GM12878 (cell line): ENCODE results near the gene CTNNA1. TPM values are rescaled to one million over a fixed set of nuclear protein-coding genes. Genes with fewer than 3 reads are reported as not detected.

ENCODE experiments used
- ATAC-seq: fragments of 200-7000 bp; cut with Tn5 transposase; 3 replicates; pipeline ENCODE4 v1.9.1; 2020; ENCODE audit warnings: mild to moderate bottlenecking, moderate library complexity
- BruUV-seq: library from RNA; stranded (reverse); fragments of 400-500 nt; replicated peaks from 2 replicates; lab custom pipeline; 2021; lab: Mats Ljungman, UMichigan
- CTCF ChIA-PET: fragments of 300-600 bp; sonication (Branson Sonifier 250); formaldehyde crosslinking; extraction: SDS; loops from one replicate; lab custom pipeline; 2021; ENCODE audit warnings: inconsistent platforms; lab: Yijun Ruan, JAX
- POLR2A ChIA-PET: fragments of 350-600 bp; formaldehyde crosslinking; extraction: SDS; loops from one replicate; lab custom pipeline; 2021; ENCODE audit warnings: inconsistent platforms; lab: Charles Lee
- RAD21 ChIA-PET: fragments of 300-600 bp; sonication (Branson Sonifier 250); formaldehyde crosslinking; loops from one replicate; lab custom pipeline; 2023; ENCODE audit warnings: antibody characterized with exemption; ENCODE audit not compliant: unreplicated experiment; lab: Charles Lee
- SMC1A ChIA-PET: fragments of 300-600 bp; sonication (Branson Sonifier 250); formaldehyde crosslinking; loops from one replicate; lab custom pipeline; 2023; ENCODE audit not compliant: unreplicated experiment, uncharacterized antibody; lab: Charles Lee
- DNase-seq: peaks from one replicate; pipeline ENCODE4 v3.0.0-alpha.2; 2011; ENCODE audit warnings: low read depth, low spot score
- FAIRE-seq: peaks from 3 replicates; lab custom pipeline; 2011; peaks lifted over from hg19 to GRCh38; lab: Jason Lieb, UNC
- H2AFZ ChIP-seq: 2 replicates; pipeline ENCODE4 v1.6.0; 2011; ENCODE audit warnings: low read depth, low read length, control low read depth; ENCODE audit not compliant: control insufficient read depth
- H3K27ac ChIP-seq: 2 replicates; pipeline ENCODE4 v1.5.1; 2011; ENCODE audit warnings: control low read depth; ENCODE audit not compliant: control insufficient read depth, insufficient read depth
- H3K27me3 ChIP-seq, 2 experiments: replicated peaks in 1 of 2; 2 replicates each; pipeline versions ENCODE4 v1.6.0 to v1.6.1; 2011; ENCODE audit warnings: low read length in 1 of 2; ENCODE audit not compliant: control insufficient read depth in 2 of 2, insufficient read depth in 2 of 2
- H3K36me3 ChIP-seq, 2 experiments: 2 replicates each; pipeline ENCODE4 v1.5.1; 2011; ENCODE audit warnings: low read length in 1 of 2; ENCODE audit not compliant: control insufficient read depth in 2 of 2, insufficient read depth in 2 of 2
- H3K4me1 ChIP-seq: 2 replicates; pipeline ENCODE4 v1.6.1; 2011; ENCODE audit warnings: mild to moderate bottlenecking, low read length, moderate library complexity, mixed read lengths; ENCODE audit not compliant: control insufficient read depth, insufficient read depth
- H3K4me2 ChIP-seq: 2 replicates; pipeline ENCODE4 v1.6.0; 2011; ENCODE audit warnings: control low read depth; ENCODE audit not compliant: control insufficient read depth, insufficient read depth
- H3K4me3 ChIP-seq: fragments of 200-600 bp; sonication (generic); 2 replicates; pipeline ENCODE4 v1.5.1; 2016
- H3K79me2 ChIP-seq: 2 replicates; pipeline ENCODE4 v1.6.0; 2011; ENCODE audit warnings: low read length; ENCODE audit not compliant: control insufficient read depth, insufficient read depth
- H3K9ac ChIP-seq: 2 replicates; pipeline ENCODE4 v1.8.0; 2011; ENCODE audit warnings: low read length, control low read depth, mixed read lengths; ENCODE audit not compliant: control insufficient read depth, insufficient read depth
- H3K9me3 ChIP-seq: replicated peaks from 3 replicates; pipeline ENCODE4 v1.5.1; 2011; ENCODE audit warnings: mild to moderate bottlenecking, low read length; ENCODE audit not compliant: control insufficient read depth, insufficient read depth
- H4K20me1 ChIP-seq: 2 replicates; pipeline ENCODE4 v1.6.0; 2011; ENCODE audit not compliant: control insufficient read depth, insufficient read depth
- ATF2 ChIP-seq: IDR thresholded peaks from 2 replicates; pipeline ENCODE4 v1.6.1; 2012; ENCODE audit warnings: low read length, inconsistent platforms
- ATF7 ChIP-seq: fragments of 450-650 bp; IDR thresholded peaks from 2 replicates; pipeline ENCODE4 v1.6.1; 2016; ENCODE audit warnings: low read depth, mild to moderate bottlenecking
- CHD1 ChIP-seq: IDR thresholded peaks from 2 replicates; pipeline ENCODE4 v1.6.1; 2012; ENCODE audit warnings: low read depth, low read length, improper control_type of control experiment
- HCFC1 ChIP-seq: fragments of 150-350 bp; IDR thresholded peaks from 2 replicates; pipeline ENCODE4 v1.6.1; 2014; ENCODE audit warnings: low read length
- NR2F1 ChIP-seq: fragments of 450-650 bp; conservative IDR thresholded peaks from 2 replicates; pipeline ENCODE4 v1.6.1; 2017; ENCODE audit warnings: mild to moderate bottlenecking
- RAD51 ChIP-seq: fragments of 450-650 bp; IDR thresholded peaks from 2 replicates; pipeline ENCODE4 v1.6.1; 2016; ENCODE audit warnings: moderate library complexity, mild to moderate bottlenecking, inconsistent platforms
- RBBP5 ChIP-seq: fragments of 200-600 bp; sonication (generic); conservative IDR thresholded peaks from 2 replicates; pipeline ENCODE4 v1.6.1; 2016
- SMC3 ChIP-seq: IDR thresholded peaks from 2 replicates; pipeline ENCODE4 v1.6.1; 2011; ENCODE audit warnings: low read length, improper control_type of control experiment, borderline replicate concordance
- SREBF1 ChIP-seq: IDR thresholded peaks from 2 replicates; pipeline ENCODE4 v1.6.1; 2012; ENCODE audit warnings: mild to moderate bottlenecking, low read length
- STAT3 ChIP-seq: IDR thresholded peaks from 2 replicates; pipeline ENCODE4 v1.6.1; 2011; ENCODE audit warnings: low read depth, low read length, improper control_type of control experiment
- TBL1XR1 ChIP-seq: IDR thresholded peaks from 2 replicates; pipeline ENCODE4 v1.6.1; 2012; ENCODE audit warnings: low read depth, low read length, improper control_type of control experiment
- WGBS: methylation state at CpG from one replicate; pipeline ENCODE4 v1.1.6; 2016; ENCODE audit warnings: low lambda C conversion rate; ENCODE audit not compliant: insufficient replicate concordance, insufficient coverage; ENCODE audit errors: missing lambda C conversion rate; 5-methylcytosine and 5-hydroxymethylcytosine counted together
- in situ Hi-C: fragments of 300-500 bp; cut with MboI; formaldehyde crosslinking; loops from 9 replicates; pipeline ENCODE4 v1.14.3; 2018; ENCODE audit warnings: mixed read lengths
- intact Hi-C: fragments of 100-400 bp; cut with micrococcal nuclease; formaldehyde crosslinking; loops from one replicate; pipeline ENCODE4 v1.14.2; 2022; ENCODE audit not compliant: unreplicated experiment
- polyA plus RNA-seq, 11 experiments: library from polyadenylated mRNA; depleted of rRNA in 4 of 11; unstranded in 6 of 11; stranded (reverse) in 5 of 11; fragments of >200 nt; fragmentation: Nextera tagmentation in 4 of 11; fragmentation: Illumina TruSeq in 1 of 11; extraction: Ambion mirVana in 4 of 11; extraction: Trizol in 1 of 11; gene quantifications; 1 replicate in 1 of 11; 2 replicates in 10 of 11; pipeline versions ENCODE4 v1.2.1 to v1.2.3, GENCODE V29; 2011 to 2016; ENCODE audit warnings: inconsistent platforms in 2 of 11, missing spikeins in 2 of 11, low read depth in 1 of 11
- total RNA-seq, 4 experiments: library from RNA; depleted of rRNA in 3 of 4; stranded (reverse); fragments of >200 nt in 3 of 4; fragmentation: Illumina TruSeq in 1 of 4; extraction: Trizol in 1 of 4; gene quantifications; 2 replicates each; pipeline versions ENCODE4 v1.2.1 to v1.2.3, GENCODE V29; 2013 to 2021
- TF ChIP-seq, protein P1 (sequence below): fragments of 450-650 bp; IDR thresholded peaks from 2 replicates; pipeline ENCODE4 v1.6.1; 2017; ENCODE audit warnings: antibody characterized with exemption, mild to moderate bottlenecking, moderate library complexity
- TF ChIP-seq, protein P2 (sequence below): fragments of 450-650 bp; IDR thresholded peaks from 2 replicates; pipeline ENCODE4 v1.6.1; 2016; ENCODE audit warnings: mild to moderate bottlenecking, moderate library complexity, borderline replicate concordance
- TF ChIP-seq, protein P3 (sequence below): fragments of 450-650 bp; IDR thresholded peaks from 2 replicates; pipeline ENCODE4 v1.6.1; 2016; ENCODE audit warnings: mild to moderate bottlenecking
- TF ChIP-seq, protein P4 (sequence below): fragments of 450-650 bp; IDR thresholded peaks from 2 replicates; pipeline ENCODE4 v1.6.1; 2016; ENCODE audit warnings: mild to moderate bottlenecking

CTNNA1 gene
- total and polyA plus RNA-seq, 10 of the 15 experiments (the other 5 are each of a cell fraction or from before 2014, with no cell fraction given), result 32.6 to 104 (median 57.7) TPM

- in situ Hi-C loops, result no loop called here
- POLR2A ChIA-PET, result no interaction called here
- TF ChIP-seq TBL1XR1, result no peak
- TF ChIP-seq ATF2, result no peak
- no peak for TF ChIP-seq STAT3
- no peak for TF ChIP-seq RBBP5
- TF ChIP-seq, protein P1, sequence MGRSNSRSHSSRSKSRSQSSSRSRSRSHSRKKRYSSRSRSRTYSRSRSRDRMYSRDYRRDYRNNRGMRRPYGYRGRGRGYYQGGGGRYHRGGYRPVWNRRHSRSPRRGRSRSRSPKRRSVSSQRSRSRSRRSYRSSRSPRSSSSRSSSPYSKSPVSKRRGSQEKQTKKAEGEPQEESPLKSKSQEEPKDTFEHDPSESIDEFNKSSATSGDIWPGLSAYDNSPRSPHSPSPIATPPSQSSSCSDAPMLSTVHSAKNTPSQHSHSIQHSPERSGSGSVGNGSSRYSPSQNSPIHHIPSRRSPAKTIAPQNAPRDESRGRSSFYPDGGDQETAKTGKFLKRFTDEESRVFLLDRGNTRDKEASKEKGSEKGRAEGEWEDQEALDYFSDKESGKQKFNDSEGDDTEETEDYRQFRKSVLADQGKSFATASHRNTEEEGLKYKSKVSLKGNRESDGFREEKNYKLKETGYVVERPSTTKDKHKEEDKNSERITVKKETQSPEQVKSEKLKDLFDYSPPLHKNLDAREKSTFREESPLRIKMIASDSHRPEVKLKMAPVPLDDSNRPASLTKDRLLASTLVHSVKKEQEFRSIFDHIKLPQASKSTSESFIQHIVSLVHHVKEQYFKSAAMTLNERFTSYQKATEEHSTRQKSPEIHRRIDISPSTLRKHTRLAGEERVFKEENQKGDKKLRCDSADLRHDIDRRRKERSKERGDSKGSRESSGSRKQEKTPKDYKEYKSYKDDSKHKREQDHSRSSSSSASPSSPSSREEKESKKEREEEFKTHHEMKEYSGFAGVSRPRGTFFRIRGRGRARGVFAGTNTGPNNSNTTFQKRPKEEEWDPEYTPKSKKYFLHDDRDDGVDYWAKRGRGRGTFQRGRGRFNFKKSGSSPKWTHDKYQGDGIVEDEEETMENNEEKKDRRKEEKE, result no peak
- no peak for TF ChIP-seq SREBF1
- TF ChIP-seq ATF7, result no peak
- TF ChIP-seq NR2F1, result no peak
- TF ChIP-seq SMC3, result no peak
- no peak for TF ChIP-seq RAD51
- TF ChIP-seq, protein P2, sequence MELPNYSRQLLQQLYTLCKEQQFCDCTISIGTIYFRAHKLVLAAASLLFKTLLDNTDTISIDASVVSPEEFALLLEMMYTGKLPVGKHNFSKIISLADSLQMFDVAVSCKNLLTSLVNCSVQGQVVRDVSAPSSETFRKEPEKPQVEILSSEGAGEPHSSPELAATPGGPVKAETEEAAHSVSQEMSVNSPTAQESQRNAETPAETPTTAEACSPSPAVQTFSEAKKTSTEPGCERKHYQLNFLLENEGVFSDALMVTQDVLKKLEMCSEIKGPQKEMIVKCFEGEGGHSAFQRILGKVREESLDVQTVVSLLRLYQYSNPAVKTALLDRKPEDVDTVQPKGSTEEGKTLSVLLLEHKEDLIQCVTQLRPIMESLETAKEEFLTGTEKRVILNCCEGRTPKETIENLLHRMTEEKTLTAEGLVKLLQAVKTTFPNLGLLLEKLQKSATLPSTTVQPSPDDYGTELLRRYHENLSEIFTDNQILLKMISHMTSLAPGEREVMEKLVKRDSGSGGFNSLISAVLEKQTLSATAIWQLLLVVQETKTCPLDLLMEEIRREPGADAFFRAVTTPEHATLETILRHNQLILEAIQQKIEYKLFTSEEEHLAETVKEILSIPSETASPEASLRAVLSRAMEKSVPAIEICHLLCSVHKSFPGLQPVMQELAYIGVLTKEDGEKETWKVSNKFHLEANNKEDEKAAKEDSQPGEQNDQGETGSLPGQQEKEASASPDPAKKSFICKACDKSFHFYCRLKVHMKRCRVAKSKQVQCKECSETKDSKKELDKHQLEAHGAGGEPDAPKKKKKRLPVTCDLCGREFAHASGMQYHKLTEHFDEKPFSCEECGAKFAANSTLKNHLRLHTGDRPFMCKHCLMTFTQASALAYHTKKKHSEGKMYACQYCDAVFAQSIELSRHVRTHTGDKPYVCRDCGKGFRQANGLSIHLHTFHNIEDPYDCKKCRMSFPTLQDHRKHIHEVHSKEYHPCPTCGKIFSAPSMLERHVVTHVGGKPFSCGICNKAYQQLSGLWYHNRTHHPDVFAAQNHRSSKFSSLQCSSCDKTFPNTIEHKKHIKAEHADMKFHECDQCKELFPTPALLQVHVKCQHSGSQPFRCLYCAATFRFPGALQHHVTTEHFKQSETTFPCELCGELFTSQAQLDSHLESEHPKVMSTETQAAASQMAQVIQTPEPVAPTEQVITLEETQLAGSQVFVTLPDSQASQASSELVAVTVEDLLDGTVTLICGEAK, result no peak
- TF ChIP-seq, protein P3, sequence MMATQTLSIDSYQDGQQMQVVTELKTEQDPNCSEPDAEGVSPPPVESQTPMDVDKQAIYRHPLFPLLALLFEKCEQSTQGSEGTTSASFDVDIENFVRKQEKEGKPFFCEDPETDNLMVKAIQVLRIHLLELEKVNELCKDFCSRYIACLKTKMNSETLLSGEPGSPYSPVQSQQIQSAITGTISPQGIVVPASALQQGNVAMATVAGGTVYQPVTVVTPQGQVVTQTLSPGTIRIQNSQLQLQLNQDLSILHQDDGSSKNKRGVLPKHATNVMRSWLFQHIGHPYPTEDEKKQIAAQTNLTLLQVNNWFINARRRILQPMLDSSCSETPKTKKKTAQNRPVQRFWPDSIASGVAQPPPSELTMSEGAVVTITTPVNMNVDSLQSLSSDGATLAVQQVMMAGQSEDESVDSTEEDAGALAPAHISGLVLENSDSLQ, result no peak
- no peak for TF ChIP-seq HCFC1
- TF ChIP-seq, protein P4, sequence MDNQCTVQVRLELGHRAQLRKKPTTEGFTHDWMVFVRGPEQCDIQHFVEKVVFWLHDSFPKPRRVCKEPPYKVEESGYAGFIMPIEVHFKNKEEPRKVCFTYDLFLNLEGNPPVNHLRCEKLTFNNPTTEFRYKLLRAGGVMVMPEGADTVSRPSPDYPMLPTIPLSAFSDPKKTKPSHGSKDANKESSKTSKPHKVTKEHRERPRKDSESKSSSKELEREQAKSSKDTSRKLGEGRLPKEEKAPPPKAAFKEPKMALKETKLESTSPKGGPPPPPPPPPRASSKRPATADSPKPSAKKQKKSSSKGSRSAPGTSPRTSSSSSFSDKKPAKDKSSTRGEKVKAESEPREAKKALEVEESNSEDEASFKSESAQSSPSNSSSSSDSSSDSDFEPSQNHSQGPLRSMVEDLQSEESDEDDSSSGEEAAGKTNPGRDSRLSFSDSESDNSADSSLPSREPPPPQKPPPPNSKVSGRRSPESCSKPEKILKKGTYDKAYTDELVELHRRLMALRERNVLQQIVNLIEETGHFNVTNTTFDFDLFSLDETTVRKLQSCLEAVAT, result no peak
- TF ChIP-seq CHD1, result no peak
Observed at GRCh38 chr5:138929571-138929955, 176.3 kb downstream of the CTNNA1 start.

More at GRCh38 chr5:138929571-138929955, 176.3 kb downstream of the CTNNA1 start:
- ChIA-PET RAD21 (no interaction called here), SMC1A (no interaction called here), CTCF (interaction anchor here (0.6 kb wide), 1 partner anchor 32 kb away, joined by 3 read pairs; no protein-coding TSS in a partner anchor)
- peaks cover 27 to 30% of the 10 kb centered on the region in 2 experiments for H3K36me3 ChIP-seq
- H3K4me2 ChIP-seq, result no peak overlapping the region
- H3K4me1 ChIP-seq, result no peaks in the 10 kb centered on the region
- WGBS, result 98% methylated on average over 4 of the region's 4 CpGs
- no peak overlapping the region for H3K27ac ChIP-seq
- H3K9me3 ChIP-seq, result no peaks in the 10 kb centered on the region
- no peaks in the 10 kb centered on the region for H4K20me1 ChIP-seq
- H3K27me3 ChIP-seq, result no peaks in the 10 kb centered on the region
- H3K4me3 ChIP-seq, result no peak overlapping the region
- no peak overlapping the region for H2AFZ ChIP-seq
- no peaks in the 10 kb centered on the region for H3K79me2 ChIP-seq
- BruUV-seq, result no TSS peak
- intact Hi-C loops, result no loop called here
- DNase-seq, result no peak
- no peak for FAIRE-seq
- no peak overlapping the region for H3K9ac ChIP-seq
- ATAC-seq, result no peak
